Endothelial cell (in vitro differentiated cells): ENCODE measurements around the gene ZMAT3. TPM values are rescaled to one million over a fixed set of nuclear protein-coding genes. Genes with fewer than 3 reads are reported as not detected.

Experiments
- DNase-seq: peaks from one replicate; pipeline ENCODE4 v3.0.0; 2021; ENCODE audit warnings: low spot score
- H3K27ac Mint-ChIP-seq: one replicate; pipeline ENCODE4 v1.8.0; 2021; ENCODE audit warnings: mixed read lengths, inconsistent platforms; ENCODE audit not compliant: unreplicated experiment
- H3K27me3 Mint-ChIP-seq: one replicate; pipeline ENCODE4 v1.8.0; 2021; ENCODE audit warnings: mild to moderate bottlenecking, moderate library complexity, mixed read lengths, inconsistent platforms; ENCODE audit not compliant: unreplicated experiment
- H3K36me3 Mint-ChIP-seq: one replicate; pipeline ENCODE4 v1.8.0; 2021; ENCODE audit warnings: mild to moderate bottlenecking, low read depth, mixed read lengths, inconsistent platforms; ENCODE audit not compliant: unreplicated experiment
- H3K4me1 Mint-ChIP-seq: one replicate; pipeline ENCODE4 v1.8.0; 2021; ENCODE audit warnings: mild to moderate bottlenecking, mixed read lengths, inconsistent platforms; ENCODE audit not compliant: unreplicated experiment
- H3K4me3 Mint-ChIP-seq: one replicate; pipeline ENCODE4 v1.8.0; 2021; ENCODE audit warnings: mild to moderate bottlenecking, mixed read lengths, inconsistent platforms; ENCODE audit not compliant: unreplicated experiment
- H3K9me3 Mint-ChIP-seq: one replicate; pipeline ENCODE4 v1.8.0; 2021; ENCODE audit warnings: mixed read lengths, inconsistent platforms; ENCODE audit not compliant: unreplicated experiment
- total RNA-seq: library from RNA; stranded (reverse); fragmentation: NEBNext Ultra II Directional; extraction: Animal tissue kit (Norgen Biotek cat#: 25700); gene quantifications from one replicate; pipeline ENCODE4 v1.2.1, GENCODE V29; 2021; ENCODE audit not compliant: unreplicated experiment
- TF ChIP-seq, protein P1 (sequence below): fragments of 200-600 bp; sonication (generic); IDR thresholded peaks from one replicate; pipeline ENCODE4 v1.5.0; 2021; ENCODE audit warnings: antibody characterized with exemption; ENCODE audit not compliant: unreplicated experiment

Gene ZMAT3
- total RNA-seq, 1 donor from 2014 or later, result 44.5 TPM

DNA sequence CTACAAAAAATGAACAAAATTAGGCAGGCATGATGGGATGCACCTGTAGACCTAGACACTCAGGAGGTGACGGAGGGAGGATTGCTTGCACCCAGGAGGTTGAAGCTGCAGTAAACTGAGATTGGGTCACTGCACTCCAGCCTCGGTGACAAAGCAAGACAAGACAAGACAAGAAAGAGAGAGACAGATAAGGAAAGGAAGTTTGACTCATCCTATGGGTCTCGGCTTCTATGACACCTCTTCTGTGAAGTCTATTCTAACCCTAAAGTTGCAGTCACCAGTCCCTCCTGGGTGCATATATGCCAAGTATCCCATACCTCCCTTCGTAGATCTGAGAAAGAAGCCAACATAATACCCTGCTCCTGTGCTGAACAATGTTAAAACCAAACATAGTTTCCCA lies 7.9 kb upstream of the ZMAT3 start:
- no peaks in the 10 kb centered on the region for H3K9me3 Mint-ChIP-seq
- H3K36me3 Mint-ChIP-seq, result no peaks in the 10 kb centered on the region
- H3K4me3 Mint-ChIP-seq, result no peak overlapping the region
- peaks cover 7% of the 10 kb centered on the region for H3K4me1 Mint-ChIP-seq
- TF ChIP-seq, protein P1, sequence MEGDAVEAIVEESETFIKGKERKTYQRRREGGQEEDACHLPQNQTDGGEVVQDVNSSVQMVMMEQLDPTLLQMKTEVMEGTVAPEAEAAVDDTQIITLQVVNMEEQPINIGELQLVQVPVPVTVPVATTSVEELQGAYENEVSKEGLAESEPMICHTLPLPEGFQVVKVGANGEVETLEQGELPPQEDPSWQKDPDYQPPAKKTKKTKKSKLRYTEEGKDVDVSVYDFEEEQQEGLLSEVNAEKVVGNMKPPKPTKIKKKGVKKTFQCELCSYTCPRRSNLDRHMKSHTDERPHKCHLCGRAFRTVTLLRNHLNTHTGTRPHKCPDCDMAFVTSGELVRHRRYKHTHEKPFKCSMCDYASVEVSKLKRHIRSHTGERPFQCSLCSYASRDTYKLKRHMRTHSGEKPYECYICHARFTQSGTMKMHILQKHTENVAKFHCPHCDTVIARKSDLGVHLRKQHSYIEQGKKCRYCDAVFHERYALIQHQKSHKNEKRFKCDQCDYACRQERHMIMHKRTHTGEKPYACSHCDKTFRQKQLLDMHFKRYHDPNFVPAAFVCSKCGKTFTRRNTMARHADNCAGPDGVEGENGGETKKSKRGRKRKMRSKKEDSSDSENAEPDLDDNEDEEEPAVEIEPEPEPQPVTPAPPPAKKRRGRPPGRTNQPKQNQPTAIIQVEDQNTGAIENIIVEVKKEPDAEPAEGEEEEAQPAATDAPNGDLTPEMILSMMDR, result no peak
- no peaks in the 10 kb centered on the region for H3K27me3 Mint-ChIP-seq
- DNase-seq, result no peak
- no peak overlapping the region for H3K27ac Mint-ChIP-seq

DNA sequence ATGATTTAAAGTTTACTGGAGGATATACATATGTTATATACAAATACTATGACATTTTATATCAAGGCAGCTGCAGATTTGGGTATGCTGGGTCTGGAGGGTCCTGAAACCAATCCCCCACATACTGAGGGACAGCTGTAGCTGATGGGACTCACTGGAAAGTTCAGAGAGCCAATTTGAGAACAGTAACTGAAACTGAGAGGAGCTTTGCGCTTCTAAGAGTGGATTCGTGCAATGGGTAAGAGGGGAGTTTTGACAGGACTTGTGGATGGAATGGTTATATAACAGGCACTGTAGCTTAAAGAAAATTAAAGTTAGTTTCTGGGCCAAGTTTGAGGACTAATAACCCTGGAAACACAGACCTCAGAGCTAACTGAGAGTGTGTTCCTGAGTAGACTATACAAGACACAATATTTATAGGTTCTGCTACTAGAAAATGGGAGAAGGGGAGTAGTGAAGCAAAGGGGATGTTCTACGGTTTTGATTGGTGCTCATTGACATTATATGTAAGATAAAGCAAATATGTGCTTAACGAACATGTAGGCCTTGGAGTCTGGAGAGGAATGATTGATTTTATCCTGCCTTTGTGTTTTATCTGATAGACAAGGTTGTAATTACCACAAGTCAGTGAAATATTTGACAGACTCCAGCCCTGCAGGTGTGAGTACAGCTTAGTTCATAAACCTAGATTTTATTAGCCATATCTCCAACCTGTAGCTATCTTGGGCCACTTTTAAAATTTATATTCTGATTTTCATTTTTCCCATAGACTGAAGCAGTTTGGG lies 4.8 kb upstream of the ZMAT3 start:
- TF ChIP-seq, protein P1, result no peak
- Mint-ChIP-seq H3K4me3 (no peak overlapping the region), H3K4me1 (peaks cover 11% of the 10 kb centered on the region)

DNA sequence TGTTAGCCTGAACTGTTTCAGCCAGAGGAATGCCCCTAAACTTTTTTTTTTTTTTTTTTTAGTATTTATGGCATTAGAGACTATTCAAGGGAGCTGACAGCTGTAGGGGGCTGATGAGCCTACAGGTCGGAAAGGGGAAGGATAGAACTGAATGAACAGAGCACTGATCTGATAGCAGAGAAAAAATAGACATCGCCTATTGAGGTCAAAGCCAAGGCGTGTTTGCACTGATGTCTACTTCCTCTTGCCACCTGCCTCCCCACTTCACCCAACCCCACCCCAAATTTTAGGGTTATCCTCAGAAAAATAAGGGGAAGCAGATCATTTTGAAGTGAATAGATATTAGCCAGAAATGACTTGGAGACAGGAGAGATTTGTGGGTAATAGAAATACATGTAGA lies 3.0 kb upstream of the ZMAT3 start:
- TF ChIP-seq, protein P1, result no peak
- Mint-ChIP-seq H3K36me3 (peaks cover 4% of the 10 kb centered on the region), H3K27ac (no peak overlapping the region), H3K27me3 (peaks cover 9% of the 10 kb centered on the region), H3K4me3 (no peak overlapping the region), H3K9me3 (no peaks in the 10 kb centered on the region), H3K4me1 (peaks cover 23% of the 10 kb centered on the region)
- DNase-seq, result no peak

More for the DNA sequence above, 4.8 kb upstream of the ZMAT3 start:
- no peak for DNase-seq
- Mint-ChIP-seq H3K36me3 (no peaks in the 10 kb centered on the region), H3K27me3 (peaks cover 3% of the 10 kb centered on the region), H3K27ac (no peak overlapping the region), H3K9me3 (no peaks in the 10 kb centered on the region)

DNA sequence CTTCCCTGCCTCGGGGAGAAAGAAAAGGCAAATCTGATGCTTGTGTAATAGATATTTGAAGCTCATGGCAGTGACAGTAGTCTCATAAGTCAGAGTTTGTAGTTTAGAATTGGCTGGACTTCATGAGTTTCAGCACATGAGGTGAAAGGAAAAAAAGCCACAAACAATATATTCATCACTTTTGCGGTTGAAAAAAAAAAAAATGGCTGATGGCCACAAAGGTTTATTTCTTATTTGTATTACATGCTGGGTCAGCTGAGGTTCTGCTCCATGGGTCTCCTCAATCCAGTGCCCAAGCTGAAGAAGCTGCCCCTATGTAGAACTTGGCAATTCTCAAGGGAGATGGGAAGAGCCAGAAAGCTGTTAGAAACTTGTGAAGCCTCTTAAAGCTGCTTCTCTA lies 2.2 kb upstream of the ZMAT3 start:
- Mint-ChIP-seq H3K4me3 (no peak overlapping the region), H3K9me3 (no peaks in the 10 kb centered on the region), H3K27ac (no peak overlapping the region), H3K4me1 (peaks cover 31% of the 10 kb centered on the region), H3K27me3 (peaks cover 9% of the 10 kb centered on the region), H3K36me3 (peaks cover 11% of the 10 kb centered on the region)
- no peak for DNase-seq
- TF ChIP-seq, protein P1, result no peak

DNA sequence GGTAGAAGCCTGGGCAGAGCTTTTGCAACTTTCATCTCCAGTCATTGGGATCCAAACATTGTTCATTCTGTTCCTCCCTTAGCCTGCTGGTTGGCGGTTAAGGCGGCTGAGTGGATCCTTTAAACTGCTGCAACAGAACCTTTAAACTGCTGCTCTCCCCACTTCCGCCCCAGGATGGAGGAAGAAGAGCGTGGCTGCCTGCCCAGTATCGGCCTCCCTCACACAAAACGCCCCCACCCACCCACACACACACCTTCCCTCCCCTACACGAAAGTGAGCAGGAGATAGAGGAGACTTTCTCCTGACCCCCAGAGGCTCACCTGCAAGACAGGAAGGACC lies 460 bp upstream of the ZMAT3 start:
- TF ChIP-seq, protein P1, result no peak
- Mint-ChIP-seq H3K27ac (no peak overlapping the region), H3K27me3 (peaks cover 9% of the 10 kb centered on the region), H3K4me1 (peaks cover 35% of the 10 kb centered on the region), H3K4me3 (peak overlapping the region; percentile 52), H3K36me3 (peaks cover 16% of the 10 kb centered on the region), H3K9me3 (no peaks in the 10 kb centered on the region)
- DNase-seq, result no peak
